ENCODE measurements around the gene FSTL3. TPM values are rescaled to one million over a fixed set of nuclear protein-coding genes. Genes with fewer than 3 reads are reported as not detected.
A peak's percentile ranks its signal among the peaks of the same experiment; 100 is the strongest.
"Not testable (repeated sequence)": the region's sequence is repeated elsewhere in the genome, so short reads cannot be mapped to it uniquely, and the experiment has no call there.

FSTL3 gene
- total RNA-seq, 1 experiment from 2014 or later = 6.0 TPM

GRCh38 chr19:663682-664117 is 12.5 kb upstream of the FSTL3 start:
- Histone ChIP-seq H3K27ac (ENCODE audit: low read depth, low read length, poor library complexity, severe bottlenecking) (peak overlapping the region; percentile 67), H3K9me3 (ENCODE audit: low read depth, low read length, poor library complexity, severe bottlenecking) (no peaks in the 10 kb centered on the region), H3K36me3 (ENCODE audit: insufficient read depth, low read length, poor library complexity, severe bottlenecking) (no peaks in the 10 kb centered on the region), H3K4me3 (ENCODE audit: low read depth, low read length, poor library complexity, severe bottlenecking) (peak overlapping the region; percentile 40), H3K4me1 (ENCODE audit: insufficient read depth, low read length, poor library complexity, severe bottlenecking) (peaks cover 17% of the 10 kb centered on the region), H3K27me3 (replicated peaks; ENCODE audit: insufficient read depth, low read depth, low read length, poor library complexity) (no peaks in the 10 kb centered on the region)
- POLR2A ChIA-PET (ENCODE audit: low non-redundant PET) = interaction anchor here (0.5 kb wide), 1 partner anchor 136 kb away, joined by 3 read pairs; no protein-coding TSS in a partner anchor
- intact Hi-C loops (cut with micrococcal nuclease; ENCODE audit: unreplicated experiment) = loop anchor here (10.0 kb wide), 1 partner anchor 251 kb away; the partner anchor contains the start of genes KISS1R and R3HDM4
- CTCF ChIA-PET = interaction anchor here (0.6 to 1.0 kb wide), 4 partner anchors 70 to 603 kb away, joined by 3 to 11 read pairs (median 4); no protein-coding TSS in a partner anchor
- DNase-seq (ENCODE audit: low spot score) = no peak
- no TSS peak for BruUV-seq (replicated peaks)
- TF ChIP-seq EZH2 (IDR thresholded peaks at IDR 0.05; ENCODE audit: borderline replicate concordance, low read depth, low read length, poor library complexity, severe bottlenecking) = no peak
- TF ChIP-seq, protein P1, sequence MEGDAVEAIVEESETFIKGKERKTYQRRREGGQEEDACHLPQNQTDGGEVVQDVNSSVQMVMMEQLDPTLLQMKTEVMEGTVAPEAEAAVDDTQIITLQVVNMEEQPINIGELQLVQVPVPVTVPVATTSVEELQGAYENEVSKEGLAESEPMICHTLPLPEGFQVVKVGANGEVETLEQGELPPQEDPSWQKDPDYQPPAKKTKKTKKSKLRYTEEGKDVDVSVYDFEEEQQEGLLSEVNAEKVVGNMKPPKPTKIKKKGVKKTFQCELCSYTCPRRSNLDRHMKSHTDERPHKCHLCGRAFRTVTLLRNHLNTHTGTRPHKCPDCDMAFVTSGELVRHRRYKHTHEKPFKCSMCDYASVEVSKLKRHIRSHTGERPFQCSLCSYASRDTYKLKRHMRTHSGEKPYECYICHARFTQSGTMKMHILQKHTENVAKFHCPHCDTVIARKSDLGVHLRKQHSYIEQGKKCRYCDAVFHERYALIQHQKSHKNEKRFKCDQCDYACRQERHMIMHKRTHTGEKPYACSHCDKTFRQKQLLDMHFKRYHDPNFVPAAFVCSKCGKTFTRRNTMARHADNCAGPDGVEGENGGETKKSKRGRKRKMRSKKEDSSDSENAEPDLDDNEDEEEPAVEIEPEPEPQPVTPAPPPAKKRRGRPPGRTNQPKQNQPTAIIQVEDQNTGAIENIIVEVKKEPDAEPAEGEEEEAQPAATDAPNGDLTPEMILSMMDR (conservative IDR thresholded peaks at IDR 0.05; ENCODE audit: low read depth, low read length) = no peak

DNA sequence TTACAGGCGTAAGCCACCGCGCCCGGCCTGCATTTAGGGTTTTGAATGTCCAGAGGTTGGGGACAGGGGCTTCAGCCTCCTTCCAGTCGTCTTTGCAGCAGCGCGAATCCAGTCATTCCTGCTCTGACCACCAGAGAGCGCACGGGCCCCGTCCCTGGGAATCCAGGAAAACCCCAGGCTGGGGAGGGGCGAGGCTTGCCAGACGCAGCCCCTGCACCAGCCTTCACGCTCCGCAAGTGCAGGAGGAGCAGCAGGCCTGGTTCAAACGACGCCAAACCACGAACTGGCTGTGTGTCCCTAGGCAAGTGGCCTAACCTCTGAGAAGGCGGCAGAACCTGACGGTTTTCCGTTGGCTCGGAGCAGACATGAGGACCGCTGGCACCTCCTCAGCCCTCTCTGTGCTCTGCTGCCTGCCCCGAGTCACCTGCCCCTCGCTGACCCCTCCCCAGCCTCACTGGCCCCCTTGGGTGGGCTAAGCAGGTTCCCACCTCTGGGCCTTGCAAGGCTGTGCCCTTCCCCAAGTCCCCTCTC is 11.2 kb upstream of the FSTL3 start:
- ChIA-PET POLR2A (ENCODE audit: low non-redundant PET) (no interaction called here), CTCF (interaction anchor here (0.6 kb wide), 1 partner anchor 189 kb away, joined by 10 read pairs; no protein-coding TSS in a partner anchor)
- H3K4me1 ChIP-seq (ENCODE audit: insufficient read depth, low read length, poor library complexity, severe bottlenecking) = peaks cover 17% of the 10 kb centered on the region
- peak; percentile 92 for DNase-seq (ENCODE audit: low spot score)
- no TSS peak for BruUV-seq (replicated peaks)
- TF ChIP-seq EZH2 (IDR thresholded peaks at IDR 0.05; ENCODE audit: borderline replicate concordance, low read depth, low read length, poor library complexity, severe bottlenecking) = no peak
- TF ChIP-seq, protein P1 (conservative IDR thresholded peaks at IDR 0.05; ENCODE audit: low read depth, low read length) = peak; percentile 91
- intact Hi-C loops (cut with micrococcal nuclease; ENCODE audit: unreplicated experiment) = loop anchor here (1.0 to 10.0 kb wide), 2 partner anchors 69 to 250 kb away; partner anchors contain the start of genes KISS1R and R3HDM4
- H3K4me3 ChIP-seq (ENCODE audit: low read depth, low read length, poor library complexity, severe bottlenecking) = no peak overlapping the region
- no peaks in the 10 kb centered on the region for H3K9me3 ChIP-seq (ENCODE audit: low read depth, low read length, poor library complexity, severe bottlenecking)
- no peaks in the 10 kb centered on the region for H3K27me3 ChIP-seq (replicated peaks; ENCODE audit: insufficient read depth, low read depth, low read length, poor library complexity)
- H3K36me3 ChIP-seq (ENCODE audit: insufficient read depth, low read length, poor library complexity, severe bottlenecking) = no peaks in the 10 kb centered on the region
- no peak overlapping the region for H3K27ac ChIP-seq (ENCODE audit: low read depth, low read length, poor library complexity, severe bottlenecking)

GRCh38 chr19:666985-667573 is 9.1 kb upstream of the FSTL3 start:
- POLR2A ChIA-PET (ENCODE audit: low non-redundant PET); DNase-seq (ENCODE audit: low spot score); H3K36me3 ChIP-seq (ENCODE audit: insufficient read depth, low read length, poor library complexity, severe bottlenecking); H3K4me3 ChIP-seq (ENCODE audit: low read depth, low read length, poor library complexity, severe bottlenecking); H3K27me3 ChIP-seq (replicated peaks; ENCODE audit: insufficient read depth, low read depth, low read length, poor library complexity); BruUV-seq (replicated peaks); H3K9me3 ChIP-seq (ENCODE audit: low read depth, low read length, poor library complexity, severe bottlenecking); CTCF ChIA-PET; H3K27ac ChIP-seq (ENCODE audit: low read depth, low read length, poor library complexity, severe bottlenecking): not testable (repeated sequence)
- H3K4me1 ChIP-seq (ENCODE audit: insufficient read depth, low read length, poor library complexity, severe bottlenecking) = peaks cover 10% of the 10 kb centered on the region
- intact Hi-C loops (cut with micrococcal nuclease; ENCODE audit: unreplicated experiment) = loop anchor here (10.0 kb wide), 1 partner anchor 248 kb away; the partner anchor contains the start of genes KISS1R and R3HDM4

DNA sequence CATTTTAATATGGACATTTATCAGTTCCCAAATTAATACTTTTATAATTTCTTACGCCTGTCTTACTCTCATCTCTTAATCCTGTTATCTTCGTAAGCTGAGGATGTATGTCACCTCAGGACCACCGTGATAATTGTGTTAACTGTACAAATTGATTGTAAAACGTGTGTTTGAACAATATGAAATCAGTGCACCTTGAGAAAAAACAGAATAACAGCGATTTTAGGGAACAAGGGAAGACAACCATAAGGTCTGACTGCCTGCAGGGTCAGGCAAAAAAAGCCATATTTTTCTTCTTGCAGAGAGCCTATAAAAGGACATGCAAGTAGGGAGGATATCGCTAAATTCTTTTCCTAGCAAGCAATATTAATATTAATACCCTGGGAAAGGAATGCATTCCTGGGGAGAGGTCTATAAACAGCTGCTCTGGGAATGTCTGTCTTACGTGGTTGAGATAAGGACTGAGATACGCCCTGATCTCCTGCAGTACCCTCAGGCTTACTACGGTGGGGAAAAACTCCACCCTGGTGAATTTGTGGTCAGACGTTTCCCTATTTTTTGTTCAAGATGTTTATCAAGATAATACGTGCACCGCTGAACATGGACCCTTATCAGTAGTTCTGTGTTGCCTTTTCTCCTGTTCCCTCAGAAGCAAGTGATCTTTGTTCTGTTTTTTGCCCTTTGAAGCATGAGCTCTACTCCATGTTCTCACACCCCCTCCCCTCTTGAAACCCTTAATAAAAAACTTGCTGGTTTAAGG is 7.3 kb upstream of the FSTL3 start:
- H3K27me3 ChIP-seq (replicated peaks; ENCODE audit: insufficient read depth, low read depth, low read length, poor library complexity); H3K4me3 ChIP-seq (ENCODE audit: low read depth, low read length, poor library complexity, severe bottlenecking); DNase-seq (ENCODE audit: low spot score); H3K36me3 ChIP-seq (ENCODE audit: insufficient read depth, low read length, poor library complexity, severe bottlenecking); H3K4me1 ChIP-seq (ENCODE audit: insufficient read depth, low read length, poor library complexity, severe bottlenecking); H3K9me3 ChIP-seq (ENCODE audit: low read depth, low read length, poor library complexity, severe bottlenecking); BruUV-seq (replicated peaks); POLR2A ChIA-PET (ENCODE audit: low non-redundant PET); H3K27ac ChIP-seq (ENCODE audit: low read depth, low read length, poor library complexity, severe bottlenecking): not testable (repeated sequence)
- intact Hi-C loops (cut with micrococcal nuclease; ENCODE audit: unreplicated experiment) = loop anchor here (10.0 kb wide), 1 partner anchor 246 kb away; the partner anchor contains the start of genes KISS1R and R3HDM4
- CTCF ChIA-PET = interaction anchor here (1.2 kb wide), 1 partner anchor 12 kb away, joined by 3 read pairs; no protein-coding TSS in a partner anchor

All from A673 (cell line).